PFSK-1 (cell line): ENCODE results near the gene DNAJC27.

ENCODE experiments used
- FOXP2 ChIP-seq: optimal IDR thresholded peaks from 2 replicates; pipeline ENCODE3; 2011; ENCODE audit warnings: borderline replicate concordance, control low read depth, inconsistent platforms; ENCODE audit not compliant: insufficient read depth; ENCODE audit errors: extremely low read length, extremely low read depth
- POLR2AphosphoS5 ChIP-seq: IDR thresholded peaks from 2 replicates; pipeline ENCODE4 v1.6.1; 2012; ENCODE audit warnings: low read depth, mild to moderate bottlenecking, control low read depth, low read length, moderate library complexity
- SIN3A ChIP-seq: IDR thresholded peaks from 2 replicates; pipeline ENCODE4 v1.6.1; 2012; ENCODE audit warnings: mild to moderate bottlenecking, low read length, moderate library complexity, borderline replicate concordance; ENCODE audit not compliant: insufficient read depth
- TAF1 ChIP-seq: IDR thresholded peaks from 2 replicates; pipeline ENCODE4 v1.6.1; 2012; ENCODE audit warnings: low read length, control low read depth, borderline replicate concordance; ENCODE audit not compliant: insufficient read depth
- TF ChIP-seq, protein P1 (sequence below), 2 experiments: IDR thresholded peaks; 2 replicates each; pipeline versions ENCODE4 v1.6.1 to v1.8.0; 2011 to 2012; ENCODE audit warnings: low read depth in 2 of 2, low read length in 2 of 2, control low read depth in 1 of 2, inconsistent platforms in 1 of 2, mild to moderate bottlenecking in 1 of 2, moderate library complexity in 1 of 2; ENCODE audit not compliant: insufficient read depth in 1 of 2

DNAJC27 gene

DNA sequence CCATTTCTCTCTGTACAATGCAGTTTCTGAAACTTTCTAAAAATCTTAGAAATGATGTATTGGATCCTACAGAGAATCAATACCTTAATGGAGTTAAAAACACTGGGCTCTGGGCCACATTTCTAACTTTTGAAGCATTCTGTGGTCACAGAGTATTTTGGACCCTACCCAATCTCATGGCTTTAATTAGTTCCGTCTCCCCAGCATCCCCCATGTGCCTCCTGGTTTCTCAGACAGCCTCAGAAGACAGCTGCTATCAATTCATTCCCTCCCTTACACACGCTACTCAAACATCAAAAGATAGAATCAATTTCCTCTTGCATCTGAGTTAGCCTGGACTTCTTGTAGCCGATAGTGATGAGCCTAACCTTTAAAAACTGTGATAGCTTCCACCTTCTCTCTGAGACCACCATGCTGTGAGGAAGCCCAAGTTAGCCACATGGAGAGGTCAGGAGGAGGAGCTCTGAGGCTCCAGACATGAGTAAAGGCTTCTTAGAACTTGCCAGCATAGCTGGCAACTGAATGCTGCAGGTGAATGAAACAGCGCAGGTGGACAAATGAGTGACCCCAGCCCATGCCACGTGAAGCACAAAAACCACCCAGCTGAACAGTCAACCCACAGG lies 62.1 kb downstream of the DNAJC27 start:
- TF ChIP-seq FOXP2, result no peak
- no peak for TF ChIP-seq SIN3A
- TF ChIP-seq, protein P1, sequence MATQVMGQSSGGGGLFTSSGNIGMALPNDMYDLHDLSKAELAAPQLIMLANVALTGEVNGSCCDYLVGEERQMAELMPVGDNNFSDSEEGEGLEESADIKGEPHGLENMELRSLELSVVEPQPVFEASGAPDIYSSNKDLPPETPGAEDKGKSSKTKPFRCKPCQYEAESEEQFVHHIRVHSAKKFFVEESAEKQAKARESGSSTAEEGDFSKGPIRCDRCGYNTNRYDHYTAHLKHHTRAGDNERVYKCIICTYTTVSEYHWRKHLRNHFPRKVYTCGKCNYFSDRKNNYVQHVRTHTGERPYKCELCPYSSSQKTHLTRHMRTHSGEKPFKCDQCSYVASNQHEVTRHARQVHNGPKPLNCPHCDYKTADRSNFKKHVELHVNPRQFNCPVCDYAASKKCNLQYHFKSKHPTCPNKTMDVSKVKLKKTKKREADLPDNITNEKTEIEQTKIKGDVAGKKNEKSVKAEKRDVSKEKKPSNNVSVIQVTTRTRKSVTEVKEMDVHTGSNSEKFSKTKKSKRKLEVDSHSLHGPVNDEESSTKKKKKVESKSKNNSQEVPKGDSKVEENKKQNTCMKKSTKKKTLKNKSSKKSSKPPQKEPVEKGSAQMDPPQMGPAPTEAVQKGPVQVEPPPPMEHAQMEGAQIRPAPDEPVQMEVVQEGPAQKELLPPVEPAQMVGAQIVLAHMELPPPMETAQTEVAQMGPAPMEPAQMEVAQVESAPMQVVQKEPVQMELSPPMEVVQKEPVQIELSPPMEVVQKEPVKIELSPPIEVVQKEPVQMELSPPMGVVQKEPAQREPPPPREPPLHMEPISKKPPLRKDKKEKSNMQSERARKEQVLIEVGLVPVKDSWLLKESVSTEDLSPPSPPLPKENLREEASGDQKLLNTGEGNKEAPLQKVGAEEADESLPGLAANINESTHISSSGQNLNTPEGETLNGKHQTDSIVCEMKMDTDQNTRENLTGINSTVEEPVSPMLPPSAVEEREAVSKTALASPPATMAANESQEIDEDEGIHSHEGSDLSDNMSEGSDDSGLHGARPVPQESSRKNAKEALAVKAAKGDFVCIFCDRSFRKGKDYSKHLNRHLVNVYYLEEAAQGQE (IDR thresholded peaks at IDR 0.05; ENCODE audit: insufficient read depth in 1 of 2, low read depth in 2 of 2, low read length in 2 of 2), result no peak
- no peak for TF ChIP-seq TAF1
- TF ChIP-seq POLR2AphosphoS5, result no peak

DNA sequence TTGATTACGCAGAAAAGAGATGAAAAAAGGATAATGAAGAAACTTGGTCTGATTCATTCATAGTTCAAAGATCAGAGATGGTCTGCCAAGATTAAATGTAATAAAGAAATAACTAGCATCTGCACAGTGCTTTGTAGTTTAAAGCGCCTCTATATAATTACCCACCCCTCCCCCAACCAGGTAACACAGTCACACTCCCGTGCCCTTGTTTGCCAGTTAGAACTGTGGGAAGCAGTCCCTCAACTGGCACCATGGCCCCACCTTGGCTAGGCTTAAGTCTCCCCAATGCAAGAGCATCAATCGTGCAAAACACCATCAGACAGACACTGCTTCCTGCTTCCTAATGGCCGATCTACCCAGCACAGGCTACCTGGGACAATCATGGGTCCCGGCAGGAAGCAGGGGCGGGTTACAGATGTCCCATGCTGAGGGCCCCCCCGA lies 63.3 kb downstream of the DNAJC27 start:
- TF ChIP-seq FOXP2 (no peak), POLR2AphosphoS5 (no peak), SIN3A (no peak), TAF1 (no peak)
- TF ChIP-seq, protein P1 (IDR thresholded peaks at IDR 0.05; ENCODE audit: insufficient read depth in 1 of 2, low read depth in 2 of 2, low read length in 2 of 2), result no peak

DNA sequence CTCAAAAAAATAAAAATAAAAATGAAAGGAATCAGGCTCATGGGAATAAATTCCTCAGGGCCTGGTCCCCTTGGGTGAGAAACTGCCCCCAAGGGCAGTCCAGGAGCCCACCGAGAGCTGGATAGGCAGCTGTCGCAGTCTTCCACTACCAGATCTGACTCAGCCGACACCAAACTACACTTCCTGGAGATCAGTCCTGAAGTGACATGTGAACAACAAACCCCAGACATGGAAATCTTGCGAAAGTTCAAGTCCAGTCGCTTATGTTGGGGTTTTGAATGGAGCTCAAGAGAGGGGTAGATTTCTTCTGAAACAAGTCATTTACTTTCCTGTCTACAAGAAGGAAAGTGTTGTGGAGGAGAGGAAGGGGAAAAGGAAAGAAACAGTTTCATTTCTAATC lies 64.6 kb downstream of the DNAJC27 start:
- TF ChIP-seq TAF1 (no peak), SIN3A (no peak), POLR2AphosphoS5 (no peak), FOXP2 (no peak)
- TF ChIP-seq, protein P1 (IDR thresholded peaks at IDR 0.05; ENCODE audit: insufficient read depth in 1 of 2, low read depth in 2 of 2, low read length in 2 of 2), result no peak

DNA sequence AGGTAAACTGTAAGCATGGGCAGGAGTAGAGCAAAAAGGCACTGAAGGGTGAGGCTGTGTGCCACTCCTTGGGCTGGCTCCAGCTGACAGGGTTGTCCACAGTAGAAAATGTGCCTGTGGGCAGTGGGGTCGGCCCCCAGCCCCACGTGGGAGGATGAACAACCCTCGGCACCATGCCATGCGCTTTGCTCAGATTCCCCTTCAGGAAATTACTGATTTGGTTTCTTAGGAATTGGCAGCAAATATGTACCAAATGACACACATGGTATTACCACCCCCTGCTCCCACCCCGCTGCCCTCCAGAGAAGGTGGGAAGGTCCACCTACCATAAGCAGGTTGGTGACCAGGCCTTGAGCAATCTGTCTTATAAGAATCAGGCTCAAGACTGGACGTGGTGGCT lies 65.3 kb downstream of the DNAJC27 start:
- no peak for TF ChIP-seq POLR2AphosphoS5
- TF ChIP-seq, protein P1 (IDR thresholded peaks at IDR 0.05; ENCODE audit: insufficient read depth in 1 of 2, low read depth in 2 of 2, low read length in 2 of 2), result no peak
- no peak for TF ChIP-seq TAF1
- TF ChIP-seq FOXP2, result no peak
- TF ChIP-seq SIN3A, result no peak
